GM12892 (cell line): ENCODE results near the gene TRIO.

Experiments used
- POLR2A ChIP-seq: IDR thresholded peaks from 2 replicates; pipeline ENCODE4 v1.6.1; 2011; ENCODE audit warnings: low read depth, low read length, control low read depth
- POLR2AphosphoS5 ChIP-seq: IDR thresholded peaks from 2 replicates; pipeline ENCODE4 v1.6.1; 2011; ENCODE audit warnings: low read depth, low read length, control low read depth
- TAF1 ChIP-seq: IDR thresholded peaks from 2 replicates; pipeline ENCODE4 v1.6.1; 2011; ENCODE audit warnings: low read depth, mild to moderate bottlenecking, control low read depth, low read length, borderline replicate concordance

- no peak for TF ChIP-seq TAF1
- no peak for TF ChIP-seq POLR2A
- no peak for TF ChIP-seq POLR2AphosphoS5
Observed at GRCh38 chr5:14453481-14453880, 310.3 kb downstream of the TRIO start.
